HG02943 (cell line): ENCODE data around the gene FAM89B.

Experiments used
- ATAC-seq: cut with Tn5 transposase; IDR thresholded peaks from one replicate; pipeline ENCODE4 v1.9.1; 2021; ENCODE audit warnings: mild to moderate bottlenecking, low read depth, moderate library complexity; ENCODE audit not compliant: unreplicated experiment

FAM89B gene

GRCh38 chr11:65586676-65587075 is 14.3 kb downstream of the FAM89B start:
- no peak for ATAC-seq

GRCh38 chr11:65588199-65589054 is 16.1 kb downstream of the FAM89B start:
- ATAC-seq = peak; percentile 60

GRCh38 chr11:65589444-65590239 is 17.3 kb downstream of the FAM89B start:
- no peak for ATAC-seq

- ATAC-seq = no peak
Observed at GRCh38 chr11:65590240-65590738, 18.0 kb downstream of the FAM89B start.

- no peak for ATAC-seq
Observed at GRCh38 chr11:65591939-65592857, 19.9 kb downstream of the FAM89B start.

GRCh38 chr11:65592858-65593517 is 20.6 kb downstream of the FAM89B start:
- no peak for ATAC-seq

- no peak for ATAC-seq
Observed at GRCh38 chr11:65593518-65594414, 21.4 kb downstream of the FAM89B start.

- ATAC-seq = no peak
Observed at GRCh38 chr11:65595131-65595530, 22.8 kb downstream of the FAM89B start.

GRCh38 chr11:65595543-65596281 is 23.4 kb downstream of the FAM89B start, which contains the start of gene KCNK7:
KCNK7 (minus strand) TSS chr11:65595800; CDS start chr11:65595772, 28 bp downstream.
- no peak for ATAC-seq

GRCh38 chr11:65596520-65596919 is 24.2 kb downstream of the FAM89B start:
- ATAC-seq = no peak

GRCh38 chr11:65598258-65598699 is 25.9 kb downstream of the FAM89B start:
- no peak for ATAC-seq

GRCh38 chr11:65599216-65599954 is 27.0 kb downstream of the FAM89B start:
- no peak for ATAC-seq

GRCh38 chr11:65599955-65600246 is 27.6 kb downstream of the FAM89B start:
- ATAC-seq = no peak

GRCh38 chr11:65604258-65604657 is 31.9 kb downstream of the FAM89B start:
- ATAC-seq = no peak

- no peak for ATAC-seq
Observed at GRCh38 chr11:65606876-65607613, 34.7 kb downstream of the FAM89B start.

- ATAC-seq = no peak
Observed at GRCh38 chr11:65607614-65608426, 35.5 kb downstream of the FAM89B start.
